Stimulated activated CD8-positive, alpha-beta memory T cell treated with anti-CD3 and anti-CD28 coated beads, Interleukin-15, amount 100 ng/mL, for 1 hour (primary cell): Measurements from ENCODE around the gene RPL22L1.
"Not testable (repeated sequence)": the region's sequence is repeated elsewhere in the genome, so short reads cannot be mapped to it uniquely, and the experiment has no call there.

ENCODE experiments used
- DNase-seq: peaks from one replicate; pipeline ENCODE4 v3.0.0-alpha.2; 2020; ENCODE audit warnings: low read depth

RPL22L1 gene

GRCh38 chr3:170878688-170879087 is 8.7 kb upstream of the RPL22L1 start:
- not testable (repeated sequence) for DNase-seq

GRCh38 chr3:170877311-170877710 is 7.3 kb upstream of the RPL22L1 start:
- not testable (repeated sequence) for DNase-seq

GRCh38 chr3:170876537-170876936 is 6.5 kb upstream of the RPL22L1 start:
- no peak for DNase-seq

GRCh38 chr3:170869239-170869590 is 780 bp downstream of the RPL22L1 start:
- no peak for DNase-seq

GRCh38 chr3:170868577-170869238 is 1.3 kb downstream of the RPL22L1 start:
- no peak for DNase-seq

GRCh38 chr3:170867143-170867937 is 2.7 kb downstream of the RPL22L1 start:
- no peak for DNase-seq

- DNase-seq, result no peak
These were observed 3.5 kb downstream of the RPL22L1 start for GRCh38 chr3:170866499-170866898.

- no peak for DNase-seq
These were observed 4.5 kb downstream of the RPL22L1 start for GRCh38 chr3:170865209-170866094.

GRCh38 chr3:170864525-170865208 is 5.3 kb downstream of the RPL22L1 start:
- no peak for DNase-seq

- DNase-seq, result no peak
These were observed 6.2 kb downstream of the RPL22L1 start for GRCh38 chr3:170863816-170864215.

- no peak for DNase-seq
These were observed 7.2 kb downstream of the RPL22L1 start for GRCh38 chr3:170862618-170863374.

GRCh38 chr3:170858599-170858998 is 11.4 kb downstream of the RPL22L1 start:
- DNase-seq, result no peak

- DNase-seq, result no peak
These were observed 17.7 kb downstream of the RPL22L1 start for GRCh38 chr3:170852324-170852723.

- DNase-seq, result no peak
These were observed 21.6 kb downstream of the RPL22L1 start for GRCh38 chr3:170848292-170848917.

- no peak for DNase-seq
These were observed 25.6 kb downstream of the RPL22L1 start for GRCh38 chr3:170844377-170844776.

- no peak for DNase-seq
These were observed 29.6 kb downstream of the RPL22L1 start for GRCh38 chr3:170840291-170840859.

GRCh38 chr3:170839518-170840100 is 30.4 kb downstream of the RPL22L1 start:
- no peak for DNase-seq

- DNase-seq, result no peak
These were observed 33.5 kb downstream of the RPL22L1 start for GRCh38 chr3:170836491-170836890.

- no peak for DNase-seq
These were observed 34.7 kb downstream of the RPL22L1 start for GRCh38 chr3:170835336-170835735.

GRCh38 chr3:170830580-170830979 is 39.4 kb downstream of the RPL22L1 start:
- DNase-seq, result no peak
